ENCODE results near the gene GUCD1. TPM values are rescaled to one million over a fixed set of nuclear protein-coding genes. Genes with fewer than 3 reads are reported as not detected.

The GUCD1 gene
- total RNA-seq, 1 experiment from 2014 or later, result 87.4 TPM

DNA sequence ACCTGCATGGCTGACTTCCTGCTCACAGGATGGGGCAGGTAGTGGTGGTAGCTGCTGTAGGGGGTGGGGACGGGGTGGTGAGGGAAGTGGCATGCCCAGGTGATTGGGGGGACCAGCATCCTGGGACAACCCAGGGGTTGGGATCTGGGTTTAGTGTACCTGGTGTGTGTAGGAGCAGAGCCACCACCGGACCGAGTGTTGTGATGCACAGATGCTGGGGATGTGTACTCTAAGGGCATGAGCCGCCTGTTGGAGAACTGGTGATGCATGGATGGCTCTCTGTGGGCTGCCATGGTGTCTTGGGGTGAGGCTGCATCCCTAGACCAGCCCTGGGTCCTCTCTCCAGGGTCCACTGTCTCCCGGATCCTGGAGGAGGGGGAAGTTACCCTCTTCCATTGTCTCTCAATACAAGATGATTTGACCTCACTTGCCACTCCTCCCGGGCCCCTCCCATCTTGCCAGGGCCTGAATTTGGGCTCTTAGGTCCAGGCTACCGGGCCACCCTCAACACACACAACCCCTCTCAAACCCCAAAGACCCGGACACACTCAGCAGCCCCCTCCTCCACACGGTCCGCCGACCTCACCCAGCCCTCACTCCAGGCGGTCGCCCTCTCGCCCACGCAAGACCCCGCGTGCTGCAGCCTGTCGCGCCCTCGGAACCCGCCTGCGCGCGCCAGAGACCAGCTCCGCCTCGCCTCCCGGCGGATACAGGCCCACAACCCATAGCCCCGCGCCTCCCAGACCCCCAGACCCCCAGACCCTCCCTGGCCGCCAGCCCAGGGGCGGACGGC is 37.3 kb upstream of the GUCD1 start:
- H2BK20ac ChIP-seq (ENCODE audit: low read depth, low read length, poor library complexity, severe bottlenecking), result no peak overlapping the region
- Mint-ChIP-seq H3K4me1 (peaks cover 5 to 26% of the 10 kb centered on the region in 2 experiments), H3K36me3 (ENCODE audit: insufficient read depth in 1 of 3, low read depth in 3 of 3) (peaks cover 0 to 7% (median 5%) of the 10 kb centered on the region in 3 experiments; a peak in 3 of 7 replicates), H3K9me3 (no peaks in the 10 kb centered on the region), H3K4me3 (peak overlapping the region; percentile 90 to 98), H3K27me3 (ENCODE audit: low read depth) (no peaks in the 10 kb centered on the region), H3K27ac (peak overlapping the region; percentile 32 to 94 (median 93); a peak in 3 of 7 replicates)
- H2BK120ac ChIP-seq (ENCODE audit: low read depth, low read length, poor library complexity, severe bottlenecking), result no peak overlapping the region
- peak overlapping the region; percentile 30 for H3K4me2 ChIP-seq (ENCODE audit: insufficient read depth, insufficient read length, low read length)
- TF ChIP-seq, protein P1, sequence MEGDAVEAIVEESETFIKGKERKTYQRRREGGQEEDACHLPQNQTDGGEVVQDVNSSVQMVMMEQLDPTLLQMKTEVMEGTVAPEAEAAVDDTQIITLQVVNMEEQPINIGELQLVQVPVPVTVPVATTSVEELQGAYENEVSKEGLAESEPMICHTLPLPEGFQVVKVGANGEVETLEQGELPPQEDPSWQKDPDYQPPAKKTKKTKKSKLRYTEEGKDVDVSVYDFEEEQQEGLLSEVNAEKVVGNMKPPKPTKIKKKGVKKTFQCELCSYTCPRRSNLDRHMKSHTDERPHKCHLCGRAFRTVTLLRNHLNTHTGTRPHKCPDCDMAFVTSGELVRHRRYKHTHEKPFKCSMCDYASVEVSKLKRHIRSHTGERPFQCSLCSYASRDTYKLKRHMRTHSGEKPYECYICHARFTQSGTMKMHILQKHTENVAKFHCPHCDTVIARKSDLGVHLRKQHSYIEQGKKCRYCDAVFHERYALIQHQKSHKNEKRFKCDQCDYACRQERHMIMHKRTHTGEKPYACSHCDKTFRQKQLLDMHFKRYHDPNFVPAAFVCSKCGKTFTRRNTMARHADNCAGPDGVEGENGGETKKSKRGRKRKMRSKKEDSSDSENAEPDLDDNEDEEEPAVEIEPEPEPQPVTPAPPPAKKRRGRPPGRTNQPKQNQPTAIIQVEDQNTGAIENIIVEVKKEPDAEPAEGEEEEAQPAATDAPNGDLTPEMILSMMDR (conservative IDR thresholded peaks at IDR 0.05), result no peak
- H2AK5ac ChIP-seq (ENCODE audit: insufficient read length, low read length), result no peak overlapping the region
- H3K9me3 ChIP-seq (ENCODE audit: control insufficient read depth, low read depth, low read length), result no peaks in the 10 kb centered on the region
- no peak overlapping the region for H4K91ac ChIP-seq (ENCODE audit: insufficient read length, low read depth, low read length)
- H3K23me2 ChIP-seq (ENCODE audit: insufficient read length, low read depth, low read length, poor library complexity, severe bottlenecking), result no peaks in the 10 kb centered on the region
- H3K9ac ChIP-seq (ENCODE audit: extremely low read depth, insufficient read length, low read length), result no peak overlapping the region
- H2AFZ ChIP-seq (ENCODE audit: low read length), result no peak overlapping the region
- H3T11ph ChIP-seq (ENCODE audit: low read length), result no peak overlapping the region
- no peak overlapping the region for H2BK5ac ChIP-seq (ENCODE audit: insufficient read length, low read length)
- no peak overlapping the region for H3K23ac ChIP-seq (ENCODE audit: insufficient read length, low read depth, low read length)
- H3K4me1 ChIP-seq (ENCODE audit: insufficient read depth, low read length), result no peaks in the 10 kb centered on the region
- DNase-seq, result peak; percentile 55
- no peak overlapping the region for H2BK12ac ChIP-seq (ENCODE audit: insufficient read length, low read depth, low read length)
- no peak overlapping the region for H3K18ac ChIP-seq (ENCODE audit: insufficient read length, low read depth, low read length)
- no peaks in the 10 kb centered on the region for H3K27me3 ChIP-seq (ENCODE audit: insufficient read depth, low read length)
- no peaks in the 10 kb centered on the region for H3K79me1 ChIP-seq (ENCODE audit: insufficient read depth, low read depth, low read length, poor library complexity, severe bottlenecking)
- H3K79me2 ChIP-seq (ENCODE audit: insufficient read depth, low read length), result no peaks in the 10 kb centered on the region
- no peak overlapping the region for H3K27ac ChIP-seq (ENCODE audit: insufficient read length, low read depth, low read length)
- WGBS (ENCODE audit: extremely low coverage, insufficient read length, low lambda C conversion rate), result no CpG with 5 or more reads among the region's 33 CpGs
- no peak overlapping the region for H4K5ac ChIP-seq (ENCODE audit: insufficient read length, low read depth, low read length)
- no peak overlapping the region for H3K4ac ChIP-seq (ENCODE audit: low read depth, low read length)
- H3K14ac ChIP-seq (ENCODE audit: insufficient read depth, low read length), result peak overlapping the region; percentile 7; the same call in 1 of the 2 replicates
- no peak overlapping the region for H4K8ac ChIP-seq (replicated peaks; ENCODE audit: insufficient read length, low read depth, low read length)
- H2BK15ac ChIP-seq (ENCODE audit: low read depth, low read length), result no peak overlapping the region
- H3K56ac ChIP-seq (ENCODE audit: insufficient read length, low read depth, low read length), result no peak overlapping the region
- no peaks in the 10 kb centered on the region for H4K20me1 ChIP-seq (ENCODE audit: control insufficient read depth, insufficient read depth, insufficient read length)
